WTC11 (cell line): Measurements from ENCODE around the gene RFNG. TPM values are rescaled to one million over a fixed set of nuclear protein-coding genes. Genes with fewer than 3 reads are reported as not detected.

Source experiments
- ATAC-seq: fragments of 200-7000 bp; cut with Tn5 transposase; 2 replicates; pipeline ENCODE4 v1.10.0; 2021; ENCODE audit warnings: mild to moderate bottlenecking, moderate library complexity
- CTCF ChIA-PET: fragments of 300-600 bp; sonication (Branson Sonifier 250); formaldehyde crosslinking; loops from one replicate; lab custom pipeline; 2021; ENCODE audit warnings: antibody characterized with exemption; lab: Charles Lee
- POLR2A ChIA-PET: fragments of 350-600 bp; sonication (Branson Sonifier 250); formaldehyde crosslinking; loops from one replicate; lab custom pipeline; 2021; ENCODE audit warnings: antibody characterized with exemption; lab: Charles Lee
- DNase-seq: peaks from one replicate; pipeline ENCODE4 v3.0.0; 2021; ENCODE audit warnings: low spot score
- H3K27ac Mint-ChIP-seq: 2 replicates; pipeline ENCODE4 v1.8.0; 2021; ENCODE audit warnings: mixed read lengths
- H3K27me3 Mint-ChIP-seq: 2 replicates; pipeline ENCODE4 v1.8.0; 2021; ENCODE audit warnings: low read depth, mild to moderate bottlenecking, moderate library complexity, mixed read lengths
- H3K36me3 Mint-ChIP-seq: 2 replicates; pipeline ENCODE4 v1.8.0; 2021; ENCODE audit warnings: mixed read lengths
- H3K4me1 Mint-ChIP-seq: 2 replicates; pipeline ENCODE4 v1.8.0; 2022; ENCODE audit warnings: mixed read lengths
- H3K4me3 Mint-ChIP-seq: 2 replicates; pipeline ENCODE4 v1.8.0; 2021; ENCODE audit warnings: mild to moderate bottlenecking, moderate library complexity, mixed read lengths
- H3K9me3 Mint-ChIP-seq: 2 replicates; pipeline ENCODE4 v1.8.0; 2021; ENCODE audit warnings: mixed read lengths
- CBFB ChIP-seq: sonication (generic); formaldehyde crosslinking; IDR thresholded peaks from 2 replicates; pipeline ENCODE4 v1.8.1; 2022; ENCODE audit warnings: mild to moderate bottlenecking, low read depth, missing genetic modification reagents
- EMX1 ChIP-seq: fragments of 250-450 bp; sonication (Bioruptor Pico); IDR thresholded peaks from 2 replicates; pipeline ENCODE4 v1.8.0; 2021; ENCODE audit warnings: mild to moderate bottlenecking
- GABPB1 ChIP-seq: sonication (generic); formaldehyde crosslinking; IDR thresholded peaks from 2 replicates; pipeline ENCODE4 v1.8.1; 2023; ENCODE audit warnings: mild to moderate bottlenecking, missing genetic modification reagents
- GRHL2 ChIP-seq: fragments of 250-450 bp; sonication (Bioruptor Pico); IDR thresholded peaks from 2 replicates; pipeline ENCODE4 v1.8.0; 2022; ENCODE audit warnings: mild to moderate bottlenecking, moderate library complexity; ENCODE audit not compliant: insufficient replicate concordance, severe bottlenecking
- JAZF1 ChIP-seq: fragments of 250-450 bp; sonication (Bioruptor Pico); IDR thresholded peaks from 2 replicates; pipeline ENCODE4 v1.9.0; 2021; ENCODE audit warnings: moderate library complexity, mild to moderate bottlenecking, inconsistent platforms
- JUN ChIP-seq: sonication (generic); formaldehyde crosslinking; IDR thresholded peaks from 2 replicates; pipeline ENCODE4 v1.8.0; 2023; ENCODE audit warnings: mild to moderate bottlenecking, missing genetic modification reagents
- NFYB ChIP-seq: sonication (generic); formaldehyde crosslinking; conservative IDR thresholded peaks from 2 replicates; pipeline ENCODE4 v1.8.0; 2022; ENCODE audit warnings: low read depth, missing genetic modification reagents
- NR3C1 ChIP-seq: sonication (generic); formaldehyde crosslinking; conservative IDR thresholded peaks from 2 replicates; pipeline ENCODE4 v1.8.1; 2023; ENCODE audit warnings: low read depth, mild to moderate bottlenecking, missing genetic modification reagents
- ZNF263 ChIP-seq: sonication (generic); formaldehyde crosslinking; IDR thresholded peaks from 2 replicates; pipeline ENCODE4 v1.8.1; 2022; ENCODE audit warnings: low read depth, mild to moderate bottlenecking, moderate library complexity, missing genetic modification reagents
- ZNF317 ChIP-seq: sonication (generic); formaldehyde crosslinking; IDR thresholded peaks from 2 replicates; pipeline ENCODE4 v1.8.1; 2023; ENCODE audit warnings: low read depth, mild to moderate bottlenecking, moderate library complexity, missing genetic modification reagents, borderline replicate concordance
- ZNF396 ChIP-seq: fragments of 250-450 bp; sonication (Bioruptor Pico); IDR thresholded peaks from 2 replicates; pipeline ENCODE4 v1.8.0; 2021; ENCODE audit warnings: mild to moderate bottlenecking, moderate library complexity, borderline replicate concordance
- ZNF416 ChIP-seq: fragments of 250-450 bp; sonication (Bioruptor Pico); IDR thresholded peaks from 2 replicates; pipeline ENCODE4 v1.9.0; 2021; ENCODE audit warnings: mild to moderate bottlenecking, inconsistent platforms
- ZNF671 ChIP-seq: fragments of 250-450 bp; sonication (Bioruptor Pico); IDR thresholded peaks from 2 replicates; pipeline ENCODE4 v1.8.0; 2021; ENCODE audit warnings: mild to moderate bottlenecking
- total RNA-seq: library from RNA; stranded (reverse); gene quantifications from 3 replicates; pipeline ENCODE4 v1.2.3, GENCODE V29; 2021
- TF ChIP-seq, protein P1 (sequence below): sonication (generic); formaldehyde crosslinking; IDR thresholded peaks from 2 replicates; pipeline ENCODE4 v1.8.0; 2023; ENCODE audit warnings: missing genetic modification reagents
- TF ChIP-seq, protein P2 (sequence below): fragments of 250-450 bp; sonication (Bioruptor Pico); IDR thresholded peaks from 2 replicates; pipeline ENCODE4 v1.9.0; 2021; ENCODE audit warnings: moderate library complexity, mild to moderate bottlenecking, inconsistent platforms, borderline replicate concordance
- TF ChIP-seq, protein P3 (sequence below): sonication (generic); formaldehyde crosslinking; IDR thresholded peaks from 2 replicates; pipeline ENCODE4 v1.8.1; 2023; ENCODE audit warnings: mild to moderate bottlenecking, missing genetic modification reagents
- TF ChIP-seq, protein P4 (sequence below): fragments of 250-450 bp; sonication (Bioruptor Pico); conservative IDR thresholded peaks from 2 replicates; pipeline ENCODE4 v1.9.0; 2021; ENCODE audit warnings: mild to moderate bottlenecking
- TF ChIP-seq, protein P5 (sequence below): sonication (generic); formaldehyde crosslinking; IDR thresholded peaks from 2 replicates; pipeline ENCODE4 v1.8.0; 2022; ENCODE audit warnings: mild to moderate bottlenecking, missing genetic modification reagents
- TF ChIP-seq, protein P6 (sequence below): sonication (generic); formaldehyde crosslinking; IDR thresholded peaks from 2 replicates; pipeline ENCODE4 v1.8.1; 2022; ENCODE audit warnings: low read depth, mild to moderate bottlenecking, moderate library complexity, missing genetic modification reagents, borderline replicate concordance
- TF ChIP-seq, protein P7 (sequence below): sonication (generic); formaldehyde crosslinking; IDR thresholded peaks from 2 replicates; pipeline ENCODE4 v1.8.1; 2023; ENCODE audit warnings: mild to moderate bottlenecking, moderate library complexity, missing genetic modification reagents
- TF ChIP-seq, protein P8 (sequence below): sonication (generic); formaldehyde crosslinking; IDR thresholded peaks from 2 replicates; pipeline ENCODE4 v1.8.0; 2023; ENCODE audit warnings: mild to moderate bottlenecking, missing genetic modification reagents

Gene RFNG
- total RNA-seq, 1 experiment from 2014 or later = 41.6 TPM

DNA sequence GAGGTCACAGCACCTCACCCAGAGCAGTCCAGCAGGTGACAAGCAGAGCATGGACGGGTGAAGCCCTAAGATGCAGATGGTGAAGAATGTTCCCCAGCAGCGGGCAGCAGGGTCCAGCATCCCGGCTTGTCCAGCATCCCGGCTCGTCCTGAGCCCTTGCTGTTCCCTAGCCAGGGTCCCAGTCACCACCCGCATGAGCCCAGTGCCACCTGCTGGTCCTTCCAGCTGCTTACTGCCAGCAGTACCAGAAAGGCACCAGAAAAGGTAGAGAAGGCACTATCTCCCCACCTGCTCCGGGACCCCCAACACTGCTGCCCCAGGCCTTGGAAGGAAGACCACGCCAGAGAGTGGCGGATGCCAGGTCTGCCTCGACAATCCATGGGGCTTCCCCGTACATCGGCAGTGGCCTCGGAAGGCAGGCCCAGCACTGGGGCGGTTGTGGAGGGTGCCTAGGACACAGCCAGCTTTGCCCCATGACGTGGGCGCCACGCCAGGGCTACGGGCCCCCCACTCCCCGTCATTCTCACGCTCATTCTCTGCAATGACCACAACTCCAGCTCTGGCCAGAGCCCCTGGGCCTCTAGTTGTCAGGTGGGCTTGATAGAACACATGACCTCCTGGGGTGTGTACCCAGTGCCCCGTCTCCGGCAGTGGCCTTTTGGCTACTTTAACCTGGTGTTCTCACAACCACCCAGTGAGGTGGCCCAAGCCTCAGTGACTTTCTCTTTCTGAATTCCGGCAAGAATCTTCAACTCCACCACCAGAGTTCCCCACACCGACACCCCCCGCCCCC is 30.3 kb downstream of the RFNG start:
- DNase-seq = peak; percentile 55
- no peaks in the 10 kb centered on the region for H3K9me3 Mint-ChIP-seq
- POLR2A ChIA-PET = no interaction called here
- no peaks in the 10 kb centered on the region; the same call in 1 of the 2 replicates for H3K36me3 Mint-ChIP-seq
- H3K4me1 Mint-ChIP-seq = peaks cover 11% of the 10 kb centered on the region
- TF ChIP-seq GRHL2 (CRISPR knock-in tag) (no peak), ZNF671 (no peak), ZNF416 (CRISPR knock-in tag) (no peak), NFYB (CRISPR knock-in tag) (no peak), JAZF1 (no peak), GABPB1 (CRISPR knock-in tag) (0 out of 2 replicates have a peak, but pooled peaks have one; percentile 32)
- TF ChIP-seq, protein P1, sequence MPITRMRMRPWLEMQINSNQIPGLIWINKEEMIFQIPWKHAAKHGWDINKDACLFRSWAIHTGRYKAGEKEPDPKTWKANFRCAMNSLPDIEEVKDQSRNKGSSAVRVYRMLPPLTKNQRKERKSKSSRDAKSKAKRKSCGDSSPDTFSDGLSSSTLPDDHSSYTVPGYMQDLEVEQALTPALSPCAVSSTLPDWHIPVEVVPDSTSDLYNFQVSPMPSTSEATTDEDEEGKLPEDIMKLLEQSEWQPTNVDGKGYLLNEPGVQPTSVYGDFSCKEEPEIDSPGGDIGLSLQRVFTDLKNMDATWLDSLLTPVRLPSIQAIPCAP (CRISPR knock-in tag) = no peak
- TF ChIP-seq, protein P2, sequence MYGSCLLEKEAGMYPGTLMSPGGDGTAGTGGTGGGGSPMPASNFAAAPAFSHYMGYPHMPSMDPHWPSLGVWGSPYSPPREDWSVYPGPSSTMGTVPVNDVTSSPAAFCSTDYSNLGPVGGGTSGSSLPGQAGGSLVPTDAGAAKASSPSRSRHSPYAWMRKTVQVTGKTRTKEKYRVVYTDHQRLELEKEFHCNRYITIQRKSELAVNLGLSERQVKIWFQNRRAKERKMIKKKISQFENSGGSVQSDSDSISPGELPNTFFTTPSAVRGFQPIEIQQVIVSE = no peak
- no peak for ATAC-seq
- H3K27me3 Mint-ChIP-seq = no peaks in the 10 kb centered on the region; the same call in 1 of the 2 replicates
- CTCF ChIA-PET = interaction anchor here (0.6 to 8.8 kb wide), 17 partner anchors 10 to 281 kb away, joined by 3 to 119 read pairs (median 7); partner anchors contain the start of genes DCXR, MAFG, NOTUM and RAC3
- H3K4me3 Mint-ChIP-seq = peak overlapping the region; percentile 78
- H3K27ac Mint-ChIP-seq = no peak overlapping the region

DNA sequence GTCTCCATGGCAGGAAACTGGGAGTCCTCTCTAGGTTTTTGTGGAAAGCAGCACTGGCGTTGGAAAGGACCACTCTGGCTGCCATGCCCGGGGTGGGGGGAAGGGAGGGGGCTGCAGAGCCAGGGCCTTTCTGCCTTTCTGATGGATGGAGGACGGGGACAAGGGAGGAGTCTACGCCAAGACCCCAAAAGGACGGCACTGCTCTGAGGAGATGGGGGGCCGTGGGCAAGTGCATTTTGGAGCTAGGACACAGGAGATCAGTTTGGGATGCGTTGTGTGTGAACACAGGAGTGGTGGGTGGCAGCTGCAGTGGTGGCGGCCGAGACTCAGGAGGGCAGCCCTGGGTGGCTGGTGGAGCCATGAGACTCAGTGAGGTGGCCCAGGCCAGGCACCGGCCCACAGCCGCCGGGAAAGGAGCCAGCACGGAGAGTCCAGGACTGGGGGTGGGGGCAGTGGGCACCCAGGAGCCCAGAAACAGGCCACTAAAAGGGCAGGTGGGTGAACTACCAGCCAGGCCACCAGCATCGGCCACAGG is 31.0 kb downstream of the RFNG start:
- Mint-ChIP-seq H3K27me3 (no peaks in the 10 kb centered on the region; the same call in 1 of the 2 replicates), H3K27ac (no peak overlapping the region), H3K4me1 (peaks cover 11% of the 10 kb centered on the region), H3K4me3 (peak overlapping the region; percentile 20; the same call in 1 of the 2 replicates), H3K9me3 (no peaks in the 10 kb centered on the region), H3K36me3 (no peaks in the 10 kb centered on the region; the same call in 1 of the 2 replicates)
- ATAC-seq (no peak), DNase-seq (no peak)
- CTCF ChIA-PET = interaction anchor here (0.6 to 8.8 kb wide), 44 partner anchors 10 to 696 kb away, joined by 3 to 119 read pairs (median 5); partner anchors contain the start of genes DCXR, FN3KRP, MAFG and MCRIP1
- POLR2A ChIA-PET = interaction anchor here (0.6 to 1.7 kb wide), 2 partner anchors 17 to 105 kb away, joined by 4 to 5 read pairs; partner anchors contain the start of gene DCXR
- TF ChIP-seq, protein P3, sequence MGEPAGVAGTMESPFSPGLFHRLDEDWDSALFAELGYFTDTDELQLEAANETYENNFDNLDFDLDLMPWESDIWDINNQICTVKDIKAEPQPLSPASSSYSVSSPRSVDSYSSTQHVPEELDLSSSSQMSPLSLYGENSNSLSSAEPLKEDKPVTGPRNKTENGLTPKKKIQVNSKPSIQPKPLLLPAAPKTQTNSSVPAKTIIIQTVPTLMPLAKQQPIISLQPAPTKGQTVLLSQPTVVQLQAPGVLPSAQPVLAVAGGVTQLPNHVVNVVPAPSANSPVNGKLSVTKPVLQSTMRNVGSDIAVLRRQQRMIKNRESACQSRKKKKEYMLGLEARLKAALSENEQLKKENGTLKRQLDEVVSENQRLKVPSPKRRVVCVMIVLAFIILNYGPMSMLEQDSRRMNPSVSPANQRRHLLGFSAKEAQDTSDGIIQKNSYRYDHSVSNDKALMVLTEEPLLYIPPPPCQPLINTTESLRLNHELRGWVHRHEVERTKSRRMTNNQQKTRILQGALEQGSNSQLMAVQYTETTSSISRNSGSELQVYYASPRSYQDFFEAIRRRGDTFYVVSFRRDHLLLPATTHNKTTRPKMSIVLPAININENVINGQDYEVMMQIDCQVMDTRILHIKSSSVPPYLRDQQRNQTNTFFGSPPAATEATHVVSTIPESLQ (CRISPR knock-in tag) = no peak
- no peak for TF ChIP-seq EMX1 (CRISPR knock-in tag)
- TF ChIP-seq ZNF396 (CRISPR knock-in tag) = no peak
- TF ChIP-seq, protein P4, sequence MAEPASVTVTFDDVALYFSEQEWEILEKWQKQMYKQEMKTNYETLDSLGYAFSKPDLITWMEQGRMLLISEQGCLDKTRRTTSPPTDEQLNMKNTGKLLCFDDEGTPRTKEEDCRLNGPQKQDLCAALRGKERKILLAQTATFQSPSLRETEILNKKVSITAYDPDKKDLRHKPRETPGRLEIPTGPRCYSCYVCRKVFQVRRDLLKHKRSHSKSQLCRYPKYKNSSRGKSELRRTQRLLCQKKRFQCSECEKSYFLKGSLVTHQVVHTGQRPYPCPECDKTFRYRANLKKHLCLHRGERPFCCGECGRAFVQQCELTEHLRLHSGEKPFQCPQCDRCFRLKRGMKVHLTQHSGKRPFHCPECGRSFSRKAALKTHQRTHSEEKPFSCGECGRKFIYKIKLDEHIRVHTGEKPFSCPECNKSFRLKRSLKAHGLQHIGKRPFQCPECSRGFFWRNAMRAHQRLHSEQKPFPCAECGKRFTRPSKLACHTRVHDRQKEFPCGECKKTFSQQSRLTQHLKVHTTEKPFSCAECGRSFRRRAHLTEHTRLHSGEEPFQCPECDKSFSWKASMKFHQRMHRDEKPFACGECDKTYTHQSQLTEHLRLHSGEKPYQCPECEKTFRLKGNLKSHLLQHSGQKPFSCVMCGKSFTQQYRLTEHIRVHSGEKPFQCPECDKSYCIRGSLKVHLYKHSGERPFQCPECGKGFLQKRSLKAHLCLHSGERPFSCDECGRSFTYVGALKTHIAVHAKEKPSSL (CRISPR knock-in tag) = no peak
- TF ChIP-seq, protein P5, sequence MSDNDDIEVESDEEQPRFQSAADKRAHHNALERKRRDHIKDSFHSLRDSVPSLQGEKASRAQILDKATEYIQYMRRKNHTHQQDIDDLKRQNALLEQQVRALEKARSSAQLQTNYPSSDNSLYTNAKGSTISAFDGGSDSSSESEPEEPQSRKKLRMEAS (CRISPR knock-in tag) = no peak
- TF ChIP-seq GABPB1 (CRISPR knock-in tag) = no peak
- TF ChIP-seq CBFB (CRISPR knock-in tag) = no peak
- TF ChIP-seq ZNF263 (CRISPR knock-in tag) = no peak
- no peak for TF ChIP-seq ZNF317 (CRISPR knock-in tag)
- TF ChIP-seq JUN (CRISPR knock-in tag) = no peak
- TF ChIP-seq, protein P6, sequence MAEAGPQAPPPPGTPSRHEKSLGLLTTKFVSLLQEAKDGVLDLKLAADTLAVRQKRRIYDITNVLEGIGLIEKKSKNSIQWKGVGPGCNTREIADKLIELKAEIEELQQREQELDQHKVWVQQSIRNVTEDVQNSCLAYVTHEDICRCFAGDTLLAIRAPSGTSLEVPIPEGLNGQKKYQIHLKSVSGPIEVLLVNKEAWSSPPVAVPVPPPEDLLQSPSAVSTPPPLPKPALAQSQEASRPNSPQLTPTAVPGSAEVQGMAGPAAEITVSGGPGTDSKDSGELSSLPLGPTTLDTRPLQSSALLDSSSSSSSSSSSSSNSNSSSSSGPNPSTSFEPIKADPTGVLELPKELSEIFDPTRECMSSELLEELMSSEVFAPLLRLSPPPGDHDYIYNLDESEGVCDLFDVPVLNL (CRISPR knock-in tag) = no peak
- no peak for TF ChIP-seq NR3C1 (CRISPR knock-in tag)
- TF ChIP-seq, protein P7, sequence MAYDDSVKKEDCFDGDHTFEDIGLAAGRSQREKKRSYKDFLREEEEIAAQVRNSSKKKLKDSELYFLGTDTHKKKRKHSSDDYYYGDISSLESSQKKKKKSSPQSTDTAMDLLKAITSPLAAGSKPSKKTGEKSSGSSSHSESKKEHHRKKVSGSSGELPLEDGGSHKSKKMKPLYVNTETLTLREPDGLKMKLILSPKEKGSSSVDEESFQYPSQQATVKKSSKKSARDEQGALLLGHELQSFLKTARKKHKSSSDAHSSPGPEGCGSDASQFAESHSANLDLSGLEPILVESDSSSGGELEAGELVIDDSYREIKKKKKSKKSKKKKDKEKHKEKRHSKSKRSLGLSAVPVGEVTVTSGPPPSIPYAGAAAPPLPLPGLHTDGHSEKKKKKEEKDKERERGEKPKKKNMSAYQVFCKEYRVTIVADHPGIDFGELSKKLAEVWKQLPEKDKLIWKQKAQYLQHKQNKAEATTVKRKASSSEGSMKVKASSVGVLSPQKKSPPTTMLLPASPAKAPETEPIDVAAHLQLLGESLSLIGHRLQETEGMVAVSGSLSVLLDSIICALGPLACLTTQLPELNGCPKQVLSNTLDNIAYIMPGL (CRISPR knock-in tag) = no peak
- TF ChIP-seq, protein P8, sequence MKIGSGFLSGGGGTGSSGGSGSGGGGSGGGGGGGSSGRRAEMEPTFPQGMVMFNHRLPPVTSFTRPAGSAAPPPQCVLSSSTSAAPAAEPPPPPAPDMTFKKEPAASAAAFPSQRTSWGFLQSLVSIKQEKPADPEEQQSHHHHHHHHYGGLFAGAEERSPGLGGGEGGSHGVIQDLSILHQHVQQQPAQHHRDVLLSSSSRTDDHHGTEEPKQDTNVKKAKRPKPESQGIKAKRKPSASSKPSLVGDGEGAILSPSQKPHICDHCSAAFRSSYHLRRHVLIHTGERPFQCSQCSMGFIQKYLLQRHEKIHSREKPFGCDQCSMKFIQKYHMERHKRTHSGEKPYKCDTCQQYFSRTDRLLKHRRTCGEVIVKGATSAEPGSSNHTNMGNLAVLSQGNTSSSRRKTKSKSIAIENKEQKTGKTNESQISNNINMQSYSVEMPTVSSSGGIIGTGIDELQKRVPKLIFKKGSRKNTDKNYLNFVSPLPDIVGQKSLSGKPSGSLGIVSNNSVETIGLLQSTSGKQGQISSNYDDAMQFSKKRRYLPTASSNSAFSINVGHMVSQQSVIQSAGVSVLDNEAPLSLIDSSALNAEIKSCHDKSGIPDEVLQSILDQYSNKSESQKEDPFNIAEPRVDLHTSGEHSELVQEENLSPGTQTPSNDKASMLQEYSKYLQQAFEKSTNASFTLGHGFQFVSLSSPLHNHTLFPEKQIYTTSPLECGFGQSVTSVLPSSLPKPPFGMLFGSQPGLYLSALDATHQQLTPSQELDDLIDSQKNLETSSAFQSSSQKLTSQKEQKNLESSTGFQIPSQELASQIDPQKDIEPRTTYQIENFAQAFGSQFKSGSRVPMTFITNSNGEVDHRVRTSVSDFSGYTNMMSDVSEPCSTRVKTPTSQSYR (CRISPR knock-in tag) = no peak
